Stimulated activated CD8-positive, alpha-beta memory T cell treated with anti-CD3 and anti-CD28 coated beads, Interleukin-15, amount 100 ng/mL, for 48 hours (primary cell): Measurements from ENCODE around the gene SERP1.
"Not testable (repeated sequence)": the region's sequence is repeated elsewhere in the genome, so short reads cannot be mapped to it uniquely, and the experiment has no call there.

Source experiments
- DNase-seq, 2 donors: peaks; one replicate each; pipeline ENCODE4 v3.0.0-alpha.2; 2020; ENCODE audit warnings: low read depth in 2 of 2

SERP1 gene

GRCh38 chr3:150538324-150539208 is 7.7 kb downstream of the SERP1 start:
- no peak for DNase-seq

- DNase-seq, result no peak
Measured at GRCh38 chr3:150535204-150535603, 11.1 kb downstream of the SERP1 start.

- no peak for DNase-seq
Measured at GRCh38 chr3:150531775-150532174, 14.5 kb downstream of the SERP1 start.

GRCh38 chr3:150528354-150528797 is 17.9 kb downstream of the SERP1 start:
- no peak for DNase-seq

GRCh38 chr3:150527464-150528255 is 18.6 kb downstream of the SERP1 start:
- DNase-seq, result no peak

- no peak for DNase-seq
Measured at GRCh38 chr3:150523538-150523937, 22.8 kb downstream of the SERP1 start.

GRCh38 chr3:150521463-150521862 is 24.8 kb downstream of the SERP1 start:
- DNase-seq, result no peak

- no peak for DNase-seq
Measured at GRCh38 chr3:150520408-150520807, 25.9 kb downstream of the SERP1 start.

- DNase-seq, result no peak
Measured at GRCh38 chr3:150519026-150519425, 27.3 kb downstream of the SERP1 start.

- DNase-seq, result no peak
Measured at GRCh38 chr3:150515210-150515609, 31.1 kb downstream of the SERP1 start.

- DNase-seq, result no peak
Measured at GRCh38 chr3:150511122-150511821, 35.0 kb downstream of the SERP1 start.

- no peak for DNase-seq
Measured at GRCh38 chr3:150509780-150510179, 36.5 kb downstream of the SERP1 start.

- no peak for DNase-seq
Measured at GRCh38 chr3:150508401-150508800, 37.9 kb downstream of the SERP1 start.

- no peak for DNase-seq
Measured at GRCh38 chr3:150504483-150504882, 41.8 kb downstream of the SERP1 start.

GRCh38 chr3:150503402-150504099 is 42.7 kb downstream of the SERP1 start:
- no peak for DNase-seq

GRCh38 chr3:150500960-150501359 is 45.3 kb downstream of the SERP1 start:
- DNase-seq, result not testable (repeated sequence)

- no peak for DNase-seq
Measured at GRCh38 chr3:150497956-150498355, 48.3 kb downstream of the SERP1 start.

GRCh38 chr3:150495563-150496168 is 50.6 kb downstream of the SERP1 start:
- DNase-seq, result no peak

GRCh38 chr3:150495149-150495548 is 51.1 kb downstream of the SERP1 start:
- DNase-seq, result no peak

GRCh38 chr3:150494411-150494977 is 51.8 kb downstream of the SERP1 start:
- DNase-seq, result no peak
